ENCODE measurements around the gene IZUMO1. TPM values are rescaled to one million over a fixed set of nuclear protein-coding genes. Genes with fewer than 3 reads are reported as not detected.

The IZUMO1 gene
- total and polyA plus RNA-seq, 2 of the 8 experiments (the other 6 are each of a cell fraction or from before 2014, with no cell fraction given): 0.33 to 1.8 TPM

GRCh38 chr19:48793271-48793670, 46.6 kb upstream of the IZUMO1 start:
- Histone ChIP-seq H3K36me3 (ENCODE audit: control insufficient read depth in 2 of 4, insufficient read depth in 4 of 4, low read length in 3 of 4) (no peaks in the 10 kb centered on the region), H3K79me2 (ENCODE audit: control insufficient read depth in 1 of 2, insufficient read depth in 2 of 2, low read length in 2 of 2) (no peaks in the 10 kb centered on the region), H3K4me1 (replicated peaks in 1 of 4; ENCODE audit: control insufficient read depth in 3 of 4, insufficient read depth in 4 of 4, low read length in 3 of 4) (peaks cover 0 to 3% (median under 1%) of the 10 kb centered on the region in 4 experiments; a peak in 3 of 7 replicates), H3K9ac (replicated peaks in 1 of 4; ENCODE audit: extremely low read depth in 1 of 4, low read depth in 3 of 4, low read length in 3 of 4) (no peak overlapping the region), H3K9me3 (ENCODE audit: insufficient read depth in 2 of 2, low read depth in 1 of 2, low read length in 1 of 2) (no peaks in the 10 kb centered on the region), H2AFZ (ENCODE audit: low read length) (no peak overlapping the region), H3K14ac (ENCODE audit: insufficient read length) (no peak overlapping the region), H3K27ac (ENCODE audit: low read depth, low read length) (no peak overlapping the region), H4K91ac (replicated peaks; ENCODE audit: insufficient read length, low read length) (no peak overlapping the region), H3K27me3 (replicated peaks in 1 of 4; ENCODE audit: control insufficient read depth in 3 of 4, extremely low read depth in 1 of 4, insufficient read depth in 3 of 4, low read length in 3 of 4) (no peaks in the 10 kb centered on the region), H3K23ac (ENCODE audit: insufficient read length) (no peak overlapping the region), H2AK5ac (ENCODE audit: low read depth, low read length) (no peak overlapping the region), H3K56ac (replicated peaks; ENCODE audit: insufficient read length, low read depth, low read length) (no peak overlapping the region), H4K8ac (ENCODE audit: extremely low read depth, insufficient read depth, low read length) (no peak overlapping the region), H3K18ac (ENCODE audit: extremely low read depth, low read length) (no peak overlapping the region), H2BK120ac (replicated peaks; ENCODE audit: low read depth, low read length) (no peak overlapping the region), H3K79me1 (ENCODE audit: low read depth, low read length) (no peaks in the 10 kb centered on the region), H3K4me2 (ENCODE audit: insufficient read depth in 1 of 2, low read depth in 2 of 2, low read length in 2 of 2) (no peak overlapping the region), H3K4ac (replicated peaks; ENCODE audit: insufficient read length, low read depth, low read length) (no peak overlapping the region), H2BK20ac (ENCODE audit: low read length) (no peak overlapping the region; the same call in 1 of the 2 replicates), H3K23me2 (ENCODE audit: low read depth, low read length) (no peaks in the 10 kb centered on the region), H3K4me3 (ENCODE audit: extremely low read depth in 1 of 4, insufficient read depth in 2 of 4, low read depth in 3 of 4, low read length in 4 of 4) (no peak overlapping the region), H2BK12ac (ENCODE audit: low read depth, low read length) (no peak overlapping the region), H4K20me1 (replicated peaks in 1 of 2; ENCODE audit: control insufficient read depth in 1 of 2, insufficient read depth in 2 of 2, low read length in 2 of 2) (no peaks in the 10 kb centered on the region), H2BK5ac (ENCODE audit: low read depth, low read length) (no peak overlapping the region), H4K5ac (ENCODE audit: insufficient read length, low read depth, low read length) (no peak overlapping the region), H2BK15ac (ENCODE audit: low read length) (no peak overlapping the region)
- DNase-seq (ENCODE audit: low read depth in 1 of 2, low spot score in 2 of 2) (no peak), FAIRE-seq (no peak)
- ChIA-PET CTCF (ENCODE audit: partially characterized antibody) (interaction anchor here (0.7 to 17.5 kb wide), 8 partner anchors 19 to 966 kb away, joined by 3 to 285 read pairs (median 5); partner anchors contain the start of genes BCAT2 and CA11), POLR2A (ENCODE audit: partially characterized antibody) (interaction anchor here (0.6 to 2.0 kb wide), 5 partner anchors 40 to 176 kb away, joined by 3 to 8 read pairs (median 3); partner anchors contain the start of gene PPP1R15A)
- WGBS, 2 experiments (ENCODE audit: extremely low coverage in 1 of 2, insufficient coverage in 1 of 2, insufficient read length in 1 of 2, insufficient replicate concordance in 2 of 2, low coverage in 1 of 2, low lambda C conversion rate in 2 of 2, missing lambda C conversion rate in 1 of 2): 73% methylated on average over 8 of the region's 8 CpGs; no CpG with 5 or more reads in 1 of the 2 experiments
- TF ChIP-seq EGR1 (IDR thresholded peaks at IDR 0.05; ENCODE audit: borderline replicate concordance, low read depth, low read length): no peak
- no peak for TF ChIP-seq YY1 (IDR thresholded peaks at IDR 0.05; ENCODE audit: low read depth, low read length)
- TF ChIP-seq ATF3 (IDR thresholded peaks at IDR 0.05; ENCODE audit: insufficient read depth, low read depth, low read length): no peak
- TF ChIP-seq SIX5 (IDR thresholded peaks at IDR 0.05; ENCODE audit: low read depth, low read length): no peak
- no peak for TF ChIP-seq JUN (IDR thresholded peaks at IDR 0.05; ENCODE audit: low read depth, low read length)
- no peak for TF ChIP-seq POU5F1 (IDR thresholded peaks at IDR 0.05; ENCODE audit: low read depth, low read length)
- no peak for TF ChIP-seq MAX (IDR thresholded peaks at IDR 0.05)
- no peak for TF ChIP-seq CBX8 (IDR thresholded peaks at IDR 0.05; ENCODE audit: borderline replicate concordance, low read depth, low read length)
- no peak for TF ChIP-seq RFX5 (IDR thresholded peaks at IDR 0.05; ENCODE audit: borderline replicate concordance, low read depth, low read length)
- no peak for TF ChIP-seq RXRA (IDR thresholded peaks at IDR 0.05; ENCODE audit: insufficient read depth, low read depth, low read length)
- TF ChIP-seq CBX5 (IDR thresholded peaks at IDR 0.05; ENCODE audit: low read depth, low read length): no peak
- TF ChIP-seq SRF (IDR thresholded peaks at IDR 0.05; ENCODE audit: low read depth, low read length): no peak
- TF ChIP-seq NANOG (IDR thresholded peaks at IDR 0.05; ENCODE audit: insufficient read depth, low read depth, low read length, poor library complexity, severe bottlenecking): no peak
